HL-60 (cell line): ENCODE data around the gene PGP.

Experiments used
- DNase-seq, 2 experiments: peaks; one replicate each; pipeline ENCODE4 v3.0.0-alpha.2; 2010 to 2020; ENCODE audit warnings: low read depth in 1 of 2, low spot score in 1 of 2
- H3K27ac ChIP-seq: fragments of 250-450 bp; sonication (Bioruptor Pico); replicated peaks from 2 replicates; pipeline ENCODE4 v1.5.1; 2020; ENCODE audit warnings: mild to moderate bottlenecking, moderate library complexity
- H3K27me3 ChIP-seq: fragments of 250-450 bp; sonication (Bioruptor Pico); 2 replicates; pipeline ENCODE4 v1.5.1; 2021; ENCODE audit warnings: mild to moderate bottlenecking, moderate library complexity; ENCODE audit not compliant: insufficient read depth, poor library complexity, severe bottlenecking
- H3K4me3 ChIP-seq: replicated peaks from 2 replicates; pipeline ENCODE4 v1.5.1; 2011; ENCODE audit warnings: mild to moderate bottlenecking, control low read depth, low read length; ENCODE audit not compliant: insufficient read depth
- GABPA ChIP-seq: IDR thresholded peaks from 2 replicates; pipeline ENCODE4 v1.6.1; 2012; ENCODE audit warnings: low read depth
- POLR2AphosphoS5 ChIP-seq: IDR thresholded peaks from 2 replicates; pipeline ENCODE4 v1.6.1; 2012; ENCODE audit warnings: low read depth
- REST ChIP-seq: IDR thresholded peaks from 2 replicates; pipeline ENCODE4 v1.6.1; 2012; ENCODE audit warnings: low read depth; ENCODE audit not compliant: insufficient replicate concordance
- SPI1 ChIP-seq: IDR thresholded peaks from 2 replicates; pipeline ENCODE4 v1.6.1; 2012; ENCODE audit warnings: low read depth, mild to moderate bottlenecking, borderline replicate concordance
- TF ChIP-seq, protein P1 (sequence below): IDR thresholded peaks from one replicate; pipeline ENCODE4 v1.5.1; 2011; ENCODE audit warnings: low read length, control low read depth, inconsistent platforms; ENCODE audit not compliant: insufficient read depth

Gene PGP

DNA sequence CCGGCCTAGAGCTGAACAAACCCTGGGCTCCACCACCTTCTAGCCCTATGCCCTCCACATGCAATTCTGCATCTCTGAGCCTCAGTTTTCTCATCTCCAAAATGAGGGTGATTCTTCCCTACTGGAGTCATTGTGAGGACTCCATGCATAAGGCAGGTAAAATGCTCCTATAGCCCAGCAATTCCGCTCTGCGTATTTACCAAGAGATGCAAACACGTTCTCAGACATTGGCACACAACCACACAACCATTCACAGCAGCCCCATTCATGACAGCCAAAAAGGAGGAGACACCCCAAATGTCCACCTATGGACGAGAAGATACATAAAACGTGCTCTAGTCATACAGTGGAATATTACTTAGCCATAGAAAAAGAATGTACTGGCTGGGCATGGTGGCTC, 14.3 kb downstream of the PGP start:
- no peak overlapping the region for H3K27ac ChIP-seq
- DNase-seq, result no peak
- TF ChIP-seq SPI1, result no peak
- no peak for TF ChIP-seq REST
- H3K27me3 ChIP-seq, result peaks cover 21% of the 10 kb centered on the region
- H3K4me3 ChIP-seq, result no peak overlapping the region

GRCh38 chr16:2199621-2200139, 15.0 kb downstream of the PGP start:
- Histone ChIP-seq H3K4me3 (no peak overlapping the region), H3K27ac (no peak overlapping the region), H3K27me3 (peaks cover 27% of the 10 kb centered on the region)
- DNase-seq, result no peak
- TF ChIP-seq SPI1 (no peak), POLR2AphosphoS5 (no peak), GABPA (no peak), REST (no peak)
- TF ChIP-seq, protein P1, sequence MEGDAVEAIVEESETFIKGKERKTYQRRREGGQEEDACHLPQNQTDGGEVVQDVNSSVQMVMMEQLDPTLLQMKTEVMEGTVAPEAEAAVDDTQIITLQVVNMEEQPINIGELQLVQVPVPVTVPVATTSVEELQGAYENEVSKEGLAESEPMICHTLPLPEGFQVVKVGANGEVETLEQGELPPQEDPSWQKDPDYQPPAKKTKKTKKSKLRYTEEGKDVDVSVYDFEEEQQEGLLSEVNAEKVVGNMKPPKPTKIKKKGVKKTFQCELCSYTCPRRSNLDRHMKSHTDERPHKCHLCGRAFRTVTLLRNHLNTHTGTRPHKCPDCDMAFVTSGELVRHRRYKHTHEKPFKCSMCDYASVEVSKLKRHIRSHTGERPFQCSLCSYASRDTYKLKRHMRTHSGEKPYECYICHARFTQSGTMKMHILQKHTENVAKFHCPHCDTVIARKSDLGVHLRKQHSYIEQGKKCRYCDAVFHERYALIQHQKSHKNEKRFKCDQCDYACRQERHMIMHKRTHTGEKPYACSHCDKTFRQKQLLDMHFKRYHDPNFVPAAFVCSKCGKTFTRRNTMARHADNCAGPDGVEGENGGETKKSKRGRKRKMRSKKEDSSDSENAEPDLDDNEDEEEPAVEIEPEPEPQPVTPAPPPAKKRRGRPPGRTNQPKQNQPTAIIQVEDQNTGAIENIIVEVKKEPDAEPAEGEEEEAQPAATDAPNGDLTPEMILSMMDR, result no peak

DNA sequence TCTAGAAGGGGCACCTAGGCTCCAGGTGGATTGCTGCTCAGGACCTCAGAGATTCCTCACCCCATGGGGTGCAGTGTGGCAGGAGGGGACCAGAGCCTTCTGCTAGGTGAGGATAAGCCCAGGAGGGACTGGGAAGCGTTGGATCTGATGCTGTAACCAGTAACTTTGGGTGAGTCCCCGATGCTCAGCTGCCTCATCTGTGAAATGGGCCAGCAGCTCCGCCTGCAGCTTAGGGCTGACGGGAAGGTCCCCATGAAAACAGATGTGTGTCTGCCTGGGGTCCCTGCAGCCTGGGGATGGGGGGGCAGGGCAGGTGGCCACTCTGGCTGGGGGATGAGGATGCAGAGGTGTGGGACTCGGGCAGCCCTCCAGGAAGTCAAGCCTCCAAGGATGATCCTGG, 15.5 kb downstream of the PGP start:
- no peak overlapping the region for H3K4me3 ChIP-seq
- TF ChIP-seq, protein P1, result no peak
- TF ChIP-seq SPI1 (no peak), REST (no peak), POLR2AphosphoS5 (no peak), GABPA (no peak)
- H3K27ac ChIP-seq, result no peak overlapping the region
- peaks cover 32% of the 10 kb centered on the region for H3K27me3 ChIP-seq
- no peak for DNase-seq
